K562 (cell line): ENCODE results near the gene CLCNKA.

Source experiments
- BCL6 ChIP-seq: fragments of 250-450 bp; sonication (Bioruptor Pico); IDR thresholded peaks from 2 replicates; pipeline ENCODE4 v1.4.0; 2020
- CBFB ChIP-seq: sonication (generic); formaldehyde crosslinking; IDR thresholded peaks from 2 replicates; pipeline ENCODE4 v1.4.0; 2020; ENCODE audit warnings: mild to moderate bottlenecking, missing genetic modification reagents
- ZFX ChIP-seq: sonication (generic); formaldehyde crosslinking; IDR thresholded peaks from 2 replicates; pipeline ENCODE4 v1.8.0; 2022; ENCODE audit warnings: mild to moderate bottlenecking, missing genetic modification reagents, moderate library complexity
- ZNF449 ChIP-seq: fragments of 250-450 bp; sonication (Bioruptor Pico); IDR thresholded peaks from 2 replicates; pipeline ENCODE4 v1.8.0; 2022; ENCODE audit warnings: moderate library complexity, mild to moderate bottlenecking, inconsistent platforms

GRCh38 chr1:16065269-16065576, 43.4 kb downstream of the CLCNKA start:
- no peak for TF ChIP-seq CBFB
- TF ChIP-seq ZFX: no peak
- TF ChIP-seq ZNF449 (CRISPR knock-in tag): no peak
- no peak for TF ChIP-seq BCL6 (CRISPR knock-in tag)
